Heart right ventricle (tissue), 16 donors: ENCODE data around the gene NPAS3. TPM values are rescaled to one million over a fixed set of nuclear protein-coding genes. Genes with fewer than 3 reads are reported as not detected.

Experiments
- ATAC-seq, 8 donors: fragments of 200-7000 bp; cut with Tn5 transposase; one replicate each; pipeline ENCODE4 v1.9.1; 2020; ENCODE audit warnings: mild to moderate bottlenecking in 8 of 8, moderate library complexity in 8 of 8, moderate number of reproducible peaks in 1 of 8
- DNase-seq, 2 donors: peaks; one replicate each; pipeline ENCODE4 v3.0.0-alpha.2; 2020
- H3K27ac ChIP-seq, 10 donors: fragments of 200-600 bp; sonication (generic) in 2 of 10; one replicate each; pipeline versions ENCODE4 v1.5.0 to v1.8.0; 2020 to 2022; ENCODE audit warnings: mild to moderate bottlenecking in 3 of 10
- H3K27me3 ChIP-seq, 7 donors: fragments of 200-600 bp; one replicate each; pipeline ENCODE4 v1.8.0; 2021 to 2022; ENCODE audit warnings: mild to moderate bottlenecking in 2 of 7
- H3K36me3 ChIP-seq, 9 donors: fragments of 200-600 bp; sonication (generic) in 1 of 9; one replicate each; pipeline versions ENCODE4 v1.5.0 to v1.8.0; 2020 to 2022; ENCODE audit warnings: mild to moderate bottlenecking in 2 of 9
- H3K4me1 ChIP-seq, 9 donors: fragments of 200-600 bp; sonication (generic) in 1 of 9; one replicate each; pipeline versions ENCODE4 v1.5.0 to v1.8.0; 2020 to 2022; ENCODE audit warnings: mild to moderate bottlenecking in 4 of 9
- H3K4me3 ChIP-seq, 10 donors: fragments of 200-600 bp; sonication (generic) in 2 of 10; one replicate each; pipeline versions ENCODE4 v1.5.0 to v1.8.0; 2020 to 2022; ENCODE audit warnings: mild to moderate bottlenecking in 7 of 10, moderate library complexity in 2 of 10
- H3K9me3 ChIP-seq, 11 donors: fragments of 200-600 bp in 10 of 11; sonication (generic) in 2 of 11; one replicate each; pipeline versions ENCODE4 v1.5.0 to v1.8.0; 2013 to 2022; ENCODE audit warnings: mild to moderate bottlenecking in 2 of 11, control low read depth in 1 of 11, moderate library complexity in 1 of 11
- CTCF ChIP-seq, 9 donors: fragments of 200-600 bp; sonication (generic) in 2 of 9; IDR thresholded peaks; one replicate each; pipeline versions ENCODE4 v1.5.0 to v1.8.0; 2021 to 2022; ENCODE audit warnings: antibody characterized with exemption in 9 of 9, mild to moderate bottlenecking in 5 of 9, moderate library complexity in 1 of 9
- WGBS, 2 donors: extraction: QIAGEN DNeasy Blood & Tissue Kit; methylation state at CpG; one replicate each; pipeline ENCODE4 v1.1.7; 2013; ENCODE audit warnings: inconsistent platforms in 1 of 2; 5-methylcytosine and 5-hydroxymethylcytosine counted together
- intact Hi-C, 10 donors: fragments of 100-400 bp; cut with DNase I; formaldehyde crosslinking; loops; one replicate each; pipeline versions ENCODE4 v1.11.1 to v1.14.2; 2022
- polyA plus RNA-seq, 2 donors: library from polyadenylated mRNA; stranded (reverse); fragments of 200-250 nt; gene quantifications; one replicate each; pipeline ENCODE4 v1.2.3, GENCODE V29; 2013
- total RNA-seq, 10 donors: library from RNA; stranded (reverse); fragmentation: NEBNext Ultra II Directional in 3 of 10; extraction: Animal tissue kit (Norgen Biotek cat#: 25700) in 3 of 10; gene quantifications; one replicate each; pipeline versions ENCODE4 v1.2.1 to v1.2.4, GENCODE V29; 2021 to 2023
- donor health status: Arrhythmogenic right ventricular cardiomyopathy.
- donor health status: ischemic (EF 13 %, LVEDD 7.1; RV severe dilation, severe dysfunction).
- donor health status: healthy with polysubstance abuse.
- donor health status: DM: no; HTN: yes; CAD: no.
- donor health status: DM: no; HTN: no; CAD: no.
- donor health status: ischemic (EF 25% LVEDD 6.9; RV normal size, moderate dysfunction).
- donor health status: ischemic (EF 25% LVEDD 5.7; RV mildly dilated, moderate dysfunction).
- donor health status: healthy.
- donor health status: DM: yes; HTN: yes; CAD: no.
- donor health status: Ischemic cardiomyopathy.
- donor health status: ischemic (EF 35%, LVEDD 5.7; RV mildly dilated, moderate dysfunction).
- donor health status: nonischemic (EF 11% LVEDD 7.7; RV severe dilation, severe dysfunction).
- donor health status: DM: yes; HTN: yes; CAD: no.
- donor health status: PGD.
- donor health status: ischemic (EF 29% LVEDD 5.4; RV normal size, mild dysfunction).
- donor health status: nonischemic (EF 23%, LVEDD 6.1; RV moderate dilation, normal function).

The NPAS3 gene
- total and polyA plus RNA-seq, 12 donors: 0.12 to 2.8 (median 0.99) TPM

GRCh38 chr14:33219957-33220356 lies 281.3 kb downstream of the NPAS3 start:
- Histone ChIP-seq H3K9me3 (no peaks in the 10 kb centered on the region), H3K27ac (no peak overlapping the region), H3K4me3 (no peak overlapping the region), H3K27me3 (no peaks in the 10 kb centered on the region), H3K36me3 (no peaks in the 10 kb centered on the region), H3K4me1 (no peaks in the 10 kb centered on the region)
- WGBS, 2 donors: 81 to 92% methylated on average over 4 of the region's 4 CpGs
- TF ChIP-seq CTCF (IDR thresholded peaks at IDR 0.05): no peak
- intact Hi-C loops: no loop called here
- ATAC-seq (no peak), DNase-seq (no peak)

- intact Hi-C loops: no loop called here
- H3K4me3 ChIP-seq: no peak overlapping the region
- no peaks in the 10 kb centered on the region for H3K9me3 ChIP-seq
- DNase-seq (no peak), ATAC-seq (no peak)
- H3K27me3 ChIP-seq: no peaks in the 10 kb centered on the region
- H3K36me3 ChIP-seq: no peaks in the 10 kb centered on the region
- TF ChIP-seq CTCF (IDR thresholded peaks at IDR 0.05): no peak
- H3K4me1 ChIP-seq: no peaks in the 10 kb centered on the region
- no peak overlapping the region for H3K27ac ChIP-seq
- WGBS, 2 donors: 55 to 61% methylated on average over 10 of the region's 10 CpGs
Measured at GRCh38 chr14:33229269-33229929, 290.7 kb downstream of the NPAS3 start.

GRCh38 chr14:33230021-33230420 lies 291.3 kb downstream of the NPAS3 start:
- H3K4me1 ChIP-seq: no peaks in the 10 kb centered on the region
- H3K36me3 ChIP-seq: no peaks in the 10 kb centered on the region
- no peak for ATAC-seq
- H3K27ac ChIP-seq: no peak overlapping the region
- intact Hi-C loops: no loop called here
- no peaks in the 10 kb centered on the region for H3K27me3 ChIP-seq
- no peak for TF ChIP-seq CTCF (IDR thresholded peaks at IDR 0.05)
- 43 to 46% methylated on average over 3 of the region's 3 CpGs for WGBS, 2 donors
- no peak overlapping the region for H3K4me3 ChIP-seq
- DNase-seq: no peak
- H3K9me3 ChIP-seq: no peaks in the 10 kb centered on the region

- ATAC-seq (no peak), DNase-seq (no peak)
- WGBS, 2 donors: 92 to 93% methylated on average over 3 of the region's 3 CpGs
- no peaks in the 10 kb centered on the region for H3K27me3 ChIP-seq
- no peaks in the 10 kb centered on the region for H3K4me1 ChIP-seq
- H3K36me3 ChIP-seq: no peaks in the 10 kb centered on the region
- H3K27ac ChIP-seq: no peak overlapping the region
- no peaks in the 10 kb centered on the region for H3K9me3 ChIP-seq
- H3K4me3 ChIP-seq: no peak overlapping the region
- intact Hi-C loops: no loop called here
- no peak for TF ChIP-seq CTCF (IDR thresholded peaks at IDR 0.05)
Measured at GRCh38 chr14:33232031-33232430, 293.4 kb downstream of the NPAS3 start.
